Activated T-helper 17 cell treated with anti-CD3 and anti-CD28 coated beads, Interleukin-2, amount 50 U/mL, for 72 hours (primary cell): ENCODE results near the gene PIP4K2A. TPM values are rescaled to one million over a fixed set of nuclear protein-coding genes. Genes with fewer than 3 reads are reported as not detected.
A peak's percentile ranks its signal among the peaks of the same experiment; 100 is the strongest.
"Not testable (repeated sequence)": the region's sequence is repeated elsewhere in the genome, so short reads cannot be mapped to it uniquely, and the experiment has no call there.

Source experiments
- ATAC-seq: fragments of 150-1000 bp; cut with Tn5 transposase; replicated peaks from 2 replicates; pipeline ENCODE4 v1.10.0; 2021; ENCODE audit warnings: mild to moderate bottlenecking, moderate library complexity
- H3K27ac Mint-ChIP-seq: one replicate; pipeline ENCODE4 v1.8.0; 2022; ENCODE audit warnings: mixed read lengths
- H3K27me3 Mint-ChIP-seq: one replicate; pipeline ENCODE4 v1.8.0; 2022; ENCODE audit warnings: mixed read lengths
- H3K36me3 Mint-ChIP-seq: one replicate; pipeline ENCODE4 v1.8.0; 2022; ENCODE audit warnings: low read depth, mild to moderate bottlenecking, mixed read lengths
- H3K4me1 Mint-ChIP-seq: one replicate; pipeline ENCODE4 v1.8.0; 2022; ENCODE audit warnings: mixed read lengths
- H3K4me3 Mint-ChIP-seq: one replicate; pipeline ENCODE4 v1.8.0; 2022; ENCODE audit warnings: mild to moderate bottlenecking, mixed read lengths
- H3K9me3 Mint-ChIP-seq: one replicate; pipeline ENCODE4 v1.8.0; 2022; ENCODE audit warnings: mixed read lengths
- total RNA-seq, 2 donors: library from RNA; stranded (reverse); gene quantifications; one replicate each; pipeline ENCODE4 v1.2.3, GENCODE V29; 2022

The PIP4K2A gene
- total RNA-seq, 2 donors from 2014 or later = 86.1 to 111 TPM

DNA sequence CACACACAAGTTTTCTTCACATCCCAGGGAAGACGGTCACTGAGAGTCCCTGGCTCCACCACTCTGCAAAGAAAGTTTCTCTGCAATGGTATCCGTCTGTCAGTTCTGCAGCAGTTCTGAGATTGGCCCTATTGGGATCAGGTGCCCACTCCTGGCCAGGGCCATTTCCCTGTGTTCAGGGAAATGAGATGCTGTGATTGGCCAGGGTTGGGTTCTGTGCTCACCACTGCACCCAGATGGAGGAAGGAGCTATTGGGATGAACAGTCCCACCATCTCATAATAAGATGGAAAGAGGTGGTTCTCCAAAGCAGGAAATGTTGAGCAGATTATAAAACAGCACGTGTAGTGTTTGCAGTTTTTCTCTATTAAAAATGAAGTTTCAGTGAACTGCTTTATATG, 13.3 kb upstream of the PIP4K2A start:
- Mint-ChIP-seq H3K4me1 (no peaks in the 10 kb centered on the region), H3K27ac (no peak overlapping the region), H3K9me3 (no peaks in the 10 kb centered on the region), H3K4me3 (no peak overlapping the region), H3K36me3 (no peaks in the 10 kb centered on the region), H3K27me3 (no peaks in the 10 kb centered on the region)
- no peak for ATAC-seq

DNA sequence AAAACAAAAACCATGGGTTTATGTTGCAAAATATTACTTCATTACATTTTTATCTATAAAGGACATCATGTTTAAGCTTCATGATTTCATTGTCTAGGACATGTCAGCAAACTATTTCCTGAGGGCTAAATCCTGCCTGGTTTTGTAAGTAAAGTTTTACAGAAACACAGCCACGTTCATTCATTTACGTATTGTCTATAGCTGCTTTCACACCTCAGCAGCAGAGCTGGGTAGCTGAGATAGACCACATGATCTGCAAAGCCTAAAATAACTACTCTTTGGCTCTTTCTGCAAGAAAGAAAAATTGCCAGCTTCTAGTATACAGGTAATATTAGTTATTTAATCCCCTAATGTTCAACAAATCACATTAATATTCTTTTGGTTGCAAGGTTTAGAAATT, 12.7 kb upstream of the PIP4K2A start:
- ATAC-seq = no peak
- no peaks in the 10 kb centered on the region for H3K36me3 Mint-ChIP-seq
- no peak overlapping the region for H3K27ac Mint-ChIP-seq
- H3K27me3 Mint-ChIP-seq = no peaks in the 10 kb centered on the region
- no peaks in the 10 kb centered on the region for H3K9me3 Mint-ChIP-seq
- no peaks in the 10 kb centered on the region for H3K4me1 Mint-ChIP-seq
- H3K4me3 Mint-ChIP-seq = no peak overlapping the region

GRCh38 chr10:22724773-22725172, 10.4 kb upstream of the PIP4K2A start:
- Mint-ChIP-seq H3K9me3 (no peaks in the 10 kb centered on the region), H3K27me3 (no peaks in the 10 kb centered on the region)
- ATAC-seq = peak; percentile 40

DNA sequence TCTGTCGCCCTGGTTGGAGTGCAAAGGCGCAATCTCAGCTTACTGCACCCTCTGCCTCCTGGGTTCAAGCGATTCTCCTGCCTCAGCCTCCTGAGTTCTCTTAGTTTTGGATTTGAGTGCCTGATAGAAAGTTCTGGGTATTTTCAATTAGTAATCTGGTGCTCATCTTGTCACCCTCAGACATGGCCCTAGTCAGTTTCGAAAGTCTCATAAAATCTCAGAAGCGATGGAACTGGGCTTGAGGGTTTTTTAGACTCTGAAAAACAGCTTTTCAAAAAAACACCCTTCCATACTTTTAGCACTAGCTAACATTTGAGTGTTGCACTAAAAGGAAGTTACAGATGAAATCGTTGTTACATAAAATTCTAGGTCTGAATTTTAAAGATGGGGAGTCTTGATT, 9.4 kb upstream of the PIP4K2A start:
- Mint-ChIP-seq H3K36me3 (no peaks in the 10 kb centered on the region), H3K4me3 (no peak overlapping the region), H3K27me3 (no peaks in the 10 kb centered on the region), H3K9me3 (no peaks in the 10 kb centered on the region), H3K27ac (no peak overlapping the region), H3K4me1 (peaks cover 6% of the 10 kb centered on the region)
- ATAC-seq = peak; percentile 60

More at GRCh38 chr10:22724773-22725172, 10.4 kb upstream of the PIP4K2A start:
- Mint-ChIP-seq H3K27ac (no peak overlapping the region), H3K36me3 (no peaks in the 10 kb centered on the region), H3K4me3 (no peak overlapping the region), H3K4me1 (peaks cover 6% of the 10 kb centered on the region)

- H3K27me3 Mint-ChIP-seq = no peaks in the 10 kb centered on the region
- H3K4me1 Mint-ChIP-seq = peaks cover 6% of the 10 kb centered on the region
- H3K4me3 Mint-ChIP-seq = no peak overlapping the region
- no peaks in the 10 kb centered on the region for H3K36me3 Mint-ChIP-seq
- ATAC-seq = no peak
- no peaks in the 10 kb centered on the region for H3K9me3 Mint-ChIP-seq
- H3K27ac Mint-ChIP-seq = no peak overlapping the region
Observed at GRCh38 chr10:22723343-22723779, 9.0 kb upstream of the PIP4K2A start.

- Mint-ChIP-seq H3K36me3 (no peaks in the 10 kb centered on the region), H3K9me3 (no peaks in the 10 kb centered on the region), H3K27me3 (no peaks in the 10 kb centered on the region), H3K27ac (no peak overlapping the region), H3K4me3 (no peak overlapping the region), H3K4me1 (peaks cover 6% of the 10 kb centered on the region)
- ATAC-seq = no peak
Observed at GRCh38 chr10:22722626-22723169, 8.3 kb upstream of the PIP4K2A start.

GRCh38 chr10:22720667-22721066, 6.3 kb upstream of the PIP4K2A start:
- Mint-ChIP-seq H3K27ac (no peak overlapping the region), H3K9me3 (no peaks in the 10 kb centered on the region), H3K4me1 (peaks cover 6% of the 10 kb centered on the region), H3K4me3 (no peak overlapping the region), H3K27me3 (no peaks in the 10 kb centered on the region), H3K36me3 (no peaks in the 10 kb centered on the region)
- ATAC-seq = no peak

DNA sequence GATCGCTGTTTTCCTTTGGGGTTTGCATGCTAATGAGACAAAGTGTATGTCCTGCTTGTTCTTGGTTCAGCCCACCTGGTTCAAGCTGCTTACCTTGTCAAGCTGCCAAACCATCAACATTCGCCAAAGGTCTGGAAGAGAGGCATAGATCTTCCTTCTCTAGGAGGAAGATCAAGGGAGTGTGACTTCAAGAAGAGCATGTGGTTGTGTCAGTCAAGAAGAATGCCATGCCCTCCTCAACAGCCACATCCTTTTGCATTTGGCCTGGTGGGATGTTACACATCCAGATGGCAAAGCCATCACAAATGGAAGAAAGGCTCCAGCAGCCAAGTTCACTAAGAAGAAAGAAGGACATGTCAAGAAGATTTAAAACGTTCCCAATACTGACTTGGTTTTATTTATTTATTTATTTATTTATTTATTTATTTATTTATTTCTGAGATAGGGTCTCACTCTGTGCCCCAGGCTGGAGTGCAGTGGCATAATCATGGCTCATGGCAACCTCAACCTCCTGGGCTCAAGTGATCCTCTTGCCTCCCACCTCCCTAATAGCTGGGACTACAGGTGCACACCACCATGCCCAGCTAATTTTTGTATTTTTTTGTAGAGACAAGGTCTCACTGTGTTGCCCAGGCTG, 5.1 kb upstream of the PIP4K2A start:
- no peaks in the 10 kb centered on the region for H3K9me3 Mint-ChIP-seq
- H3K4me1 Mint-ChIP-seq = peaks cover 11% of the 10 kb centered on the region
- no peak for ATAC-seq
- H3K27ac Mint-ChIP-seq = no peak overlapping the region
- no peaks in the 10 kb centered on the region for H3K27me3 Mint-ChIP-seq
- peaks cover 4% of the 10 kb centered on the region for H3K36me3 Mint-ChIP-seq
- H3K4me3 Mint-ChIP-seq = no peak overlapping the region

DNA sequence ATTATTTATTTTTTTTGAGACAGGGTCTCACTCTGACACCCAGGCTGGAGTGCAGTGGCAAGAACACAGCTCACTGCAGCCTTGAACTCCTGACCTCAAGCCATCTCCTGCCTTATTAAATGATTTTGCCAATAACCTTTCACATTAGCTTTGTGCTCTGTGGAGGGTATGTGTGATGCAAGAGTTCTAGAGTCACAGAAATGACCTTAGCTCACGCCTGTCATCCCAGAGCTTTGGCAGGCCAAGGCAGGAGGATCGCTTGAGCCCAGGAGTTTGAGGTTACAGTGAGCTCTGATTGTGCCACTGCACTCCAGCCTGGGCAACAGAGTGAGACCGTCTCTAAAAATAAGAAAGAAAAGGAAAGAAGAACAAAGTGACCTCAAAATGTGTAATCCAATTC, 4.3 kb upstream of the PIP4K2A start:
- ATAC-seq, H3K36me3 Mint-ChIP-seq, H3K27ac Mint-ChIP-seq, H3K27me3 Mint-ChIP-seq, H3K9me3 Mint-ChIP-seq, H3K4me3 Mint-ChIP-seq: not testable (repeated sequence)
- H3K4me1 Mint-ChIP-seq = peaks cover 11% of the 10 kb centered on the region

GRCh38 chr10:22717728-22718127, 3.4 kb upstream of the PIP4K2A start:
- Mint-ChIP-seq H3K9me3 (no peaks in the 10 kb centered on the region), H3K4me3 (no peak overlapping the region), H3K4me1 (peaks cover 11% of the 10 kb centered on the region), H3K27ac (no peak overlapping the region), H3K27me3 (no peaks in the 10 kb centered on the region), H3K36me3 (peaks cover 13% of the 10 kb centered on the region)
- no peak for ATAC-seq

DNA sequence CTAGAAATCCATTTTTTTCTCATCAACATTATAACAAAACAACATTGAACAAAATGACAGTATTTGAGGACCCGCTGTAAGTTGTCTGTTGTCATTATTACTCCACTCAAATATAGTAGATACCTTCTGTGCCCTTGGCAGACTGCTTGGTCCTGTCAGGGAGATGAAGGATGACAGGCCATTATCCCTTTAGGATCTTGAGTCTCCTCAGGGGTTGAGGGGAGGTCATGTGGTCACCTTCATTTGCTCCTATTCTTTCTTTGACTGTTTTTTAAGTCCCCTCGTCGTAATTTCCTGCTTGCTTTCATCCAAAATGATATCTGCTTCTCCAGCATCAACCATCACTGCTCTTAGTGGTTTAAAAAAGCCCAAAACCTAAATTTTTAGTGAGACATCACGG, 2.6 kb upstream of the PIP4K2A start:
- H3K4me3 Mint-ChIP-seq = no peak overlapping the region
- H3K4me1 Mint-ChIP-seq = peaks cover 11% of the 10 kb centered on the region
- H3K27ac Mint-ChIP-seq = no peak overlapping the region
- H3K9me3 Mint-ChIP-seq = no peaks in the 10 kb centered on the region
- H3K36me3 Mint-ChIP-seq = peaks cover 21% of the 10 kb centered on the region
- H3K27me3 Mint-ChIP-seq = no peaks in the 10 kb centered on the region
- ATAC-seq = no peak

- Mint-ChIP-seq H3K27ac (peak overlapping the region; percentile 62), H3K27me3 (no peaks in the 10 kb centered on the region), H3K9me3 (no peaks in the 10 kb centered on the region), H3K4me1 (peaks cover 20% of the 10 kb centered on the region), H3K36me3 (peaks cover 22% of the 10 kb centered on the region), H3K4me3 (peak overlapping the region; percentile 75)
- ATAC-seq = no peak
Observed at GRCh38 chr10:22715290-22715625, 880 bp upstream of the PIP4K2A start.

DNA sequence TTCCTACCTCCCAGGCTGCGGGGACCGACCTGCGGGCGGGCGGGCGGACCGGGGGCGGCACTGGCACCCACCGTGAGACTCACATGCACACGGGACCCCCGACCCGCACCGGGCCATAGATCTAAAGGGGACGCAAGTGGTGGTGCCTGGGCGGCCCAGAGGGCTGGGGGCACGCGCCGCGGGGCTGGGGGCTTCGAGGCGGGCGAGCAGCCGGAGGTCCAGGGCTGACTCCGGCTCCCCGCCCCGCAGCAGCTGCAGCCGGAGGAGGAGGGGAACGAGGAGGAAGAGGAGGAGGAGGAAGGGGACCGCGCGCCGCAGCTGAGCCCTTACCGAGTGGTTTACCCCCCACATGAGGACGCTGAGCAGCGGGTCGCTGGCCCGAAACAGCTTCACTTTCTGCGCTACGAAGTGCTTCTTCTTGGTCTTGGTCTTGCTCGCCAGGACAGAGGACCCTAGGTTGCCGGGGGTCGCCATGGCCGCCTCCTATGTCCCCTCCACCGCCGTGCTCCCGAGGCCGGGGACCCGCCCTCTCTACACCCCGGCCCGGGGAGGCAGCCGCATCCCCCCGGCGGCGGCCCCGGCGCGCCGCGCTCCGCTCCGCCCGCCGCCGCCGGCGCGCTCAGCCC, 412 bp downstream of the PIP4K2A start:
- Mint-ChIP-seq H3K4me3 (peak overlapping the region; percentile 79), H3K27ac (no peak overlapping the region)

DNA sequence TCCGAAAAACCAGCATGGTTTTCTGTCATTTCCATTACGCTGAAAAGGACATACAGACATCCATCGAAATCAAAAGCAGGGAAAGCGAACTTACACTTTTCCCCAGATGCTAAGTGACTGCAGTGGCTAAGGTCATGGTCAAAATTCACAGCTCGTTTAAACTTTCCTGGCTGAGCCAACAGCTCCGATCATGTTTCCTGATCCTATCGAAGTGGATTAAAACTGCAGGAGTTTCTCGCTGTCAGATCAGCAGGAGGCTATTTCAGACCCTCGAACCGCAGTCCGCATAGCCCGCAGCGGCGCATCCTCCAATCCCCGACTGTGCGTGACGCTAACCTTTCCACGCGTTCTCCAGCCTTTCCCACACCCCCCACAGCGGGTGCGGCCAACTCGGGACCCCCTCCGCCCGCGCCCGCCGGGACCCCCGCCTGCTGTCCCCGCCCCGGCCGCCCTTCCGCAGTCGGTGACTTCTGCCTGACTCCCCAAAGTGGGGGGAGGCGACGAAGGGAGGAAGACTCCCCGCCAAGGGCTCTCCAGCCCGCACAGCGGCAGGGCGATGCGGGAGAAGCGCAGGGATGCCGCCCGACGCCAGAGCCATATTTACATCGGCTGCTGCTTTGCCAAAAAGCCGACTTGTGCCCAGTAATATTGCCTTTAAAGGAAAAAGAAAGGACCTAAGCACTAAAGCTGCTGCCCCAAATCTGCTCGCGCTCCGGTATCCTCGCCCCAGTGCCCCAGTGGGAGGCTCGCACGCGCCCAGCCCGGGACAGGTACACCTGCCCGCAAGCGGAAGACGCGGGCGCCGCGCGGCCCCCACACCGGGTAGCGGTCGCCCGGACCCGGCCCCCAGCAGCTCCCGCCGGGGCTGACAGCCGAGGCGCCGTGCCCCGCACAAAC, 1.2 kb downstream of the PIP4K2A start:
- Mint-ChIP-seq H3K36me3 (peaks cover 25% of the 10 kb centered on the region), H3K9me3 (no peaks in the 10 kb centered on the region), H3K4me3 (peak overlapping the region; percentile 79), H3K27me3 (no peaks in the 10 kb centered on the region), H3K4me1 (peaks cover 36% of the 10 kb centered on the region), H3K27ac (peak overlapping the region; percentile 81)
- ATAC-seq = peak; percentile 20

More for the DNA sequence above, 412 bp downstream of the PIP4K2A start:
- H3K9me3 Mint-ChIP-seq = no peaks in the 10 kb centered on the region
- no peaks in the 10 kb centered on the region for H3K27me3 Mint-ChIP-seq
- peak; percentile 40 for ATAC-seq
- H3K4me1 Mint-ChIP-seq = peaks cover 31% of the 10 kb centered on the region
- peaks cover 22% of the 10 kb centered on the region for H3K36me3 Mint-ChIP-seq
